ENCODE data around the gene P4HTM. TPM values are rescaled to one million over a fixed set of nuclear protein-coding genes. Genes with fewer than 3 reads are reported as not detected.

Gene P4HTM
- total RNA-seq, 1 donor from 2014 or later = 26.3 TPM

GRCh38 chr3:48982686-48983085 lies 7.4 kb upstream of the P4HTM start:
- H3K9me3 Mint-ChIP-seq (ENCODE audit: low read depth) = no peaks in the 10 kb centered on the region
- DNase-seq (ENCODE audit: low spot score) = peak; percentile 27
- no peak for TF ChIP-seq CTCF (IDR thresholded peaks at IDR 0.05)
- H3K36me3 Mint-ChIP-seq (ENCODE audit: low read depth) = peaks cover 26% of the 10 kb centered on the region
- no peaks in the 10 kb centered on the region for H3K4me1 Mint-ChIP-seq (ENCODE audit: low read depth)
- H3K4me3 Mint-ChIP-seq (ENCODE audit: unreplicated experiment) = no peak overlapping the region
- H3K27me3 Mint-ChIP-seq (ENCODE audit: low read depth) = no peaks in the 10 kb centered on the region
- H3K27ac Mint-ChIP-seq (ENCODE audit: unreplicated experiment) = no peak overlapping the region

- no peaks in the 10 kb centered on the region for H3K27me3 Mint-ChIP-seq (ENCODE audit: low read depth)
- DNase-seq (ENCODE audit: low spot score) = peak; percentile 50
- H3K4me1 Mint-ChIP-seq (ENCODE audit: low read depth) = peaks cover 3% of the 10 kb centered on the region
- no peak overlapping the region for H3K27ac Mint-ChIP-seq (ENCODE audit: unreplicated experiment)
- H3K9me3 Mint-ChIP-seq (ENCODE audit: low read depth) = no peaks in the 10 kb centered on the region
- H3K36me3 Mint-ChIP-seq (ENCODE audit: low read depth) = peaks cover 25% of the 10 kb centered on the region
- H3K4me3 Mint-ChIP-seq (ENCODE audit: unreplicated experiment) = no peak overlapping the region
- TF ChIP-seq CTCF (IDR thresholded peaks at IDR 0.05) = no peak
These were observed 6.9 kb upstream of the P4HTM start for GRCh38 chr3:48983096-48983495.

GRCh38 chr3:48984663-48985062 lies 5.4 kb upstream of the P4HTM start:
- H3K4me3 Mint-ChIP-seq (ENCODE audit: unreplicated experiment) = no peak overlapping the region
- no peak for DNase-seq (ENCODE audit: low spot score)
- H3K36me3 Mint-ChIP-seq (ENCODE audit: low read depth) = peaks cover 18% of the 10 kb centered on the region

GRCh38 chr3:48985831-48986376 lies 4.1 kb upstream of the P4HTM start:
- peaks cover 12% of the 10 kb centered on the region for H3K36me3 Mint-ChIP-seq (ENCODE audit: low read depth)
- no peak for TF ChIP-seq CTCF (IDR thresholded peaks at IDR 0.05)
- H3K4me1 Mint-ChIP-seq (ENCODE audit: low read depth) = peaks cover 16% of the 10 kb centered on the region
- no peaks in the 10 kb centered on the region for H3K9me3 Mint-ChIP-seq (ENCODE audit: low read depth)
- no peak overlapping the region for H3K4me3 Mint-ChIP-seq (ENCODE audit: unreplicated experiment)
- DNase-seq (ENCODE audit: low spot score) = peak; percentile 25
- peak overlapping the region; percentile 23 for H3K27ac Mint-ChIP-seq (ENCODE audit: unreplicated experiment)
- H3K27me3 Mint-ChIP-seq (ENCODE audit: low read depth) = no peaks in the 10 kb centered on the region

More at GRCh38 chr3:48984663-48985062, 5.4 kb upstream of the P4HTM start:
- TF ChIP-seq CTCF (IDR thresholded peaks at IDR 0.05) = no peak
- Mint-ChIP-seq H3K9me3 (ENCODE audit: low read depth) (no peaks in the 10 kb centered on the region), H3K27me3 (ENCODE audit: low read depth) (no peaks in the 10 kb centered on the region), H3K27ac (ENCODE audit: unreplicated experiment) (no peak overlapping the region), H3K4me1 (ENCODE audit: low read depth) (peaks cover 12% of the 10 kb centered on the region)

- no peak for TF ChIP-seq CTCF (IDR thresholded peaks at IDR 0.05)
- Mint-ChIP-seq H3K27me3 (ENCODE audit: low read depth) (no peaks in the 10 kb centered on the region), H3K4me1 (ENCODE audit: low read depth) (peaks cover 28% of the 10 kb centered on the region), H3K9me3 (ENCODE audit: low read depth) (no peaks in the 10 kb centered on the region), H3K36me3 (ENCODE audit: low read depth) (no peaks in the 10 kb centered on the region), H3K4me3 (ENCODE audit: unreplicated experiment) (peak overlapping the region; percentile 94), H3K27ac (ENCODE audit: unreplicated experiment) (peak overlapping the region; percentile 96)
- no peak for DNase-seq (ENCODE audit: low spot score)
These were observed 780 bp upstream of the P4HTM start for GRCh38 chr3:48989126-48989795.
